CD4-positive, alpha-beta T cell treated with Interleukin-2 at 100 ng/mL for 4 hours (primary cell): Measurements from ENCODE around the gene NSD1.
"Not testable (repeated sequence)": the region's sequence is repeated elsewhere in the genome, so short reads cannot be mapped to it uniquely, and the experiment has no call there.

ENCODE experiments used
- DNase-seq: peaks from one replicate; pipeline ENCODE4 v3.0.0-alpha.2; 2020; ENCODE audit warnings: low spot score

NSD1 gene

DNA sequence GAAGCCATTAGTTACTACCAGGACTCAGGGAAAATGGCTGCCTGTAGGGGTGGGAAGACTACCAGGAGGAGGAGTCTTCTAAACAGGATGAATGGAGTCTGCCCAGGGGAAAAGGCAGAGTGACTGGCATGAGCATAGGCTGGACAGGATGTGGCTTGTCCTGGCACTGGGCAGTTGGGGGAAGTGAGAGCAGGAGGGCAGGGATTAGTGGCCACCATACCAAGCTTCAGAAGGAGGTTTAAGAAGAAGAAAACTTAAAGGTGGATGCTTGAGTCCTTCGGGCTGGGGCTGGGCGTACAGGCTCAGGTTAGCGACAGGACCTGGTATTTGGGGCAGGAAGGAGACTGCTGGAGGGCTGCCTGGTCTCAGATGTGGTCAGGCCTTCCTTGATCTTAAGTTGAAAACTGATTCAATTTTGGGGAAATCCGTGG is 5.0 kb upstream of the NSD1 start:
- peak; percentile 58 for DNase-seq

DNA sequence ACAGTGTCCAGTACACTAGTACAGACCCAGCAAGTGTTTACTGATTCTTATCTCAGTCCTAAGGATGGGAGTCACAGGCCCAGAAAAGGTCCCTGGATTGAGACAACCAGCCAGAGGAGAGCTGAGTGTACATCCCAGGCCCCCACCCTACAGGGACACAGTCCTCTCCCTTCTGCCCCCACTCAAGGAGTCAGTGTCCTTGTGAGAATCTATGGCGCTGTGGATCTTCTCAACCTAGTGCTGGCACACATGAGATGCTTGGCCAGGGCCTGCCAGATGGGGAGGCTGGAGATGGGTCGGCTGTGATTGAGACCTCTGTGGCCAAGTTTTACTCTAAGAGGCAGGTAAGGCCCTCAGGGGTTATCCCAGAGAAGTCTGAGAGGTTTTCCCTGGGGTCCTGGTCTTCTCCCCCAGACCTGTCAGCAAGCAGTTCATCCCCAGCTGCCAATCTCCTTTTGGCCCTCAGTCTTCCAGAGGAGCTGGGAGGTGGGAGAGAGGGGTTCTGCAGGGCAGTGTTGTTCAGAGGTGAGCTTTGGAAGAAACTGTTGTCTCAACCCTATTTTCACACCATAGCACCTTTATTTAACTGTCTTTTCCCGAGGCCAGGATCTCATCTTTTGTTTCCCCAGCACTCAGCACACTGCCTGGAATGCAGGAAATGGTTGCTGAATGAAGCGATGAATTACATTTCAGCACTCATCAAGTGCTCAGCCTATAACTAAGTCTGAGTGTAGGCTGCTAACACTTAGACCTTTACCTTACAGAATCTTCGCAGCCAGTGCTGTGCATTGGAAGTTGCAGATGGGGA is 3.2 kb upstream of the NSD1 start:
- no peak for DNase-seq

GRCh38 chr5:177131019-177131320 is 2.6 kb upstream of the NSD1 start:
- no peak for DNase-seq

DNA sequence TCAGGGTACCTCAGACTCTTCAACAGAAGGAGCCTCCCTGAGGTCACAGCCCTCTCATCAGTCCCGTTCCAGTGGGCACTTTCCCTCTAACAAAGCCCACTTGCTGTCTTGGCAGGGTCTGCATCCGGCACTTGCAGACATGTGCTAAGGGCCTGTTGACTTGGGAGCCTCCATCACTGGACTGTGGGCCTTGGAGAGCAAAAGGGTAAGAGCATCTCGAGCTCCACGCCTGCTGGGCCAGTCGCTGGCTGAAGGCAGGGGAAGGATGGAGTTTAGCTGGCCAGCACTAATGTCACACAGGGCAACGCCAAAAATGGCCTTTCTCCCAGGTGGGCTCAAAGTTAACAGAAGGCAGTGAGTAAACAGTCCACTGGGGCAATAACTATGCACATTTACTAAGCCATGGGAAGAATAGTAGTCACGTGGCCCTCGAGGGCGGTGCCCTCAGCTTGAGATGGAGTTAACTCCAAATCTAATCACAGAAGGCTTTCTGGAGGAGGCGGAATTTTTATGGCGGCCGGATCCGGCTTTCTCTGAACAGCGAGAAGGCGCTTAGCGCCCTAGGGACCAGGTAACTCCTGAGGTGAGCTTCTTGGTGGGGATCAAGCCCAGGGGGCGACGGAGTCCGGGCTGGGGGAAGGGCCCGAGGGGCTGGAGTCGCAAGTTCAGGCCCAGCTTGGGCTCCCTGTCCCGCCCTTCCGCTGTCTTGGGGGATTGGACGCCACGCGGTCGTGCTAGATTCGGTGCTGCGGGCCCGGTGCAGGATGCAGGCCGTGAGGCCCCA is 2.0 kb upstream of the NSD1 start:
- no peak for DNase-seq

DNA sequence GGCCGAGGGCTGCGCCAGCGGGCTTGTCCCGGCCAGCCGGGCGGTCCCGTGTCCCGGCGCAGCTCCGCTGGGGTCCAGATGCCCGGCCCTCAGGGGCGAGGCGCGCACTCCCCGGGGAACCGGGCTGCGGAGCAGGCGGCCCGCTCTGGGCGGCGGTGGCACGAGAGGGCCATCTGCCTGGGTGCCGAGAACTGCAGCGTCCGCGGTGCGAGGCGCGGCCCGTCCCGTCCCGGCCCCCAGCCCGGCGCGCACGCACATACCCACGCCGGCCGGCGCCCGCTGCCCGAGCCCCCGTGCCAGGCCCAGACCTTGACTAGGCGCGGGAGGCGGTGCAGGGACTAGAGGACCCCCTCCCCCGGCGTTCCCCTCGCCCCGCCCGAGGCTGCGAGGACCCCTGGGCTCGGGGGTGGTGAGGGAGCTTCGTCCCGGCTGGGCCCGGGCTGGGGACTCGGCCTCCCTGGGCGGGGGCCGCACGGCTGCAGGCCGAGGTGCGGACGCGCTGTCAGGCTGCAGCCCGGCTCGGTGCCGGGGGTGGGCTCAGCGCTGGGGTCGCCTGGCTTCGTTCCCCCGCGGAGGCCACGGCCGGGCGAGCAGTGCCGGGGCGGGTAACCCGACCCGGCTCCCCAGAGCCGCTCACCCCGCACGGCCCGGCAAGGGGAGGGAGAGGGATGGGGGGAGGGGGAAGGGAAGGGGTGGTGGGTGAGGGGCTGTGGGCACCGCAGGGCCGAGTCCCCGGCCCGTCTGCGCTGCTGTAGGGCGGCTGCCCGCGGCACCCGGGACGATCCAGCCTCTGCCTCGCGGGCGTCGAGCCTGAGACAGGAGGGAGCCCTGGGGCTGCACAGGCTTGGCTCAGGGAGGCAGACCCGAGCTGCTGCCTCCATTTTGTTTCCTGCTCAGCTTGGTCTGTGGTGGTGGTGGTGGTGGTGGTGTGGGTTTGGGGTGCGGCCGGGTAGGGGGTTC is 1.2 kb upstream of the NSD1 start:
- DNase-seq: peak; percentile 54

- peak; percentile 38 for DNase-seq
Measured at GRCh38 chr5:177133853-177134696, 502 bp downstream of the NSD1 start.

DNA sequence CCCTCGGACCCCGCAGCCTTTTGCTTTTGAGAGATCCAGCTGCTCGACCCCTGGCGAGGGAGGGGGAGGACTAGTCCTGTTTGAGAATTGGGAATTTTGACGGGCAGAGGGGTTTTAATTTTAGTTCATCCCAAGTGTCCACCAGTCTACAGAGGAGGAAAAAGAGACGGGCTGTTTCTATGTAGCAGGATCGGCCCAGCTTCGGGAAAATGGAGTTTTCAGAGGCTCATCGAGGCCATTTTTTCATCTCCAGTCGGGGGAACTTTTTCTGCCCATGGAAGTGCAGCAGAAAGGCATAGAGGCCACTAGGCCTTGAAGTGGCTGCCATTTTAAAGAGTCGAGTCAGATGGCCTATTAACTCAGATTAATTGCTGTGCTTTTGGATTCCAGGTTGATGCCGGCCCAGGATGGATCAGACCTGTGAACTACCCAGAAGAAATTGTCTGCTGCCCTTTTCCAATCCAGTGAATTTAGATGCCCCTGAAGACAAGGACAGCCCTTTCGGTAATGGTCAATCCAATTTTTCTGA is 1.2 kb downstream of the NSD1 start:
- no peak for DNase-seq

- DNase-seq: no peak
Measured at GRCh38 chr5:177140312-177140711, 6.7 kb downstream of the NSD1 start.

- no peak for DNase-seq
Measured at GRCh38 chr5:177141496-177141895, 7.9 kb downstream of the NSD1 start.

DNA sequence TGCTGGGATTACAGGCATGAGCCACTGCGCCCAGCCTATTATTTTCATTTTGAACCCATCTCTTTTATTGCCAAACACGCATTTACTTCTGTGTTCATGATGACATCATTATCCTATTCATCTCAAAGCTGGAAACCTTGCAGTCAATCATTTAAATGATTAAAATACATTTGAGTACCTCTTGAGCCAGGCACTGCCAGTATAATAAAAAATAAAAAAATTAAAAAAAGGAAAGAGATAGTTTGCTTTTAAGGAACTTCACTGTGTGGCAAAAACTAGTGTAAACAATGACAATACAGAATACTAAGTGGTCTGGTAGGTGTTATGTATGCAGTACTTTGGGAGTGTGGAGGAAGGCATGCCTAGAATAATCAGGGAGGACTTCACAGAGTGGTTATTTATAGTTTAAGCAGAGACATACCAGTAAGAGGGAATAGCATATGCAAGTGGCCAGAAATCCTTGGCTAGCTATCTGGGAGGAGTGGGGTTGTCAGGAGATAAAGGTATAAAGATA is 8.6 kb downstream of the NSD1 start:
- no peak for DNase-seq

- no peak for DNase-seq
Measured at GRCh38 chr5:177142778-177143177, 9.2 kb downstream of the NSD1 start.

GRCh38 chr5:177146891-177147638 is 13.5 kb downstream of the NSD1 start:
- DNase-seq: no peak

GRCh38 chr5:177150061-177150460 is 16.5 kb downstream of the NSD1 start:
- not testable (repeated sequence) for DNase-seq

GRCh38 chr5:177154003-177154643 is 20.6 kb downstream of the NSD1 start:
- no peak for DNase-seq

- no peak for DNase-seq
Measured at GRCh38 chr5:177162379-177162778, 28.8 kb downstream of the NSD1 start.

GRCh38 chr5:177163500-177163899 is 29.9 kb downstream of the NSD1 start:
- no peak for DNase-seq

DNA sequence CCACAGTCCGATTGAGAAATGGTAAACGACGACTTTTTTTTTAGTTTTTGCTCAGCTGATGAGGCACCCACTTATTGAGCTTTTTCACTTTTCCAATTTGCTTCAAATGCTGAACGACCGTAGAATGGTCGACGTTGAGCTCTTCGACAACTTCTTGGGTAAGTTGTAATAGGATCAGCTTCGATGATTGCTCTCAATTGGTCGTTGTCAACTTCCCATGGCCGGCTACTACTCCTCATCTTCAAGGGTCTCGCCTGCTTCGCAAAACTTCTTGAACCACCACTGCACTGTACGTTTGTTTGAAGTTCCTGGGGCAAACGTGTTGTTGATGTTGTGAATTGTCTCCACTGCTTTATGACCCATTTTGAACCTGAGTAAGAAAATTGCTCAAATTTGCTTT is 35.7 kb downstream of the NSD1 start:
- DNase-seq: no peak

DNA sequence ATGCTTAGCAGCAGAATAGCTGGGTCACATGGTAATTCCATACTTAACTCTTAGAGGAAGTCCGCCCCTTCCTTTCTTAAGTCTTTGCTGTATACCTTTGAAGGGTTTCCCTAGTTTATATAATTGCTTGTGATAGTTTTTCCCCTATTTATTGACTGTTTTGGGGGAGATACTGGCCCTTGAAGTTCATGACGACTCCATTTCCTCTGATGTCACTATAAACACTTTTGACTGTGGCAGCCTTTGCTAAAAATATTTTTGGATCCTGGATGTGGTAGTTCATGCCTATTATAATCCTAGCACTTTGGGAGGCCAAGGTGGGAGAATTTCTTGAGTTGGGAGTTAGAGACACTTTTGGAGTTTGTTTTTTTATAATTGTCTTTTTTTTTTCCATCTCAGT is 38.4 kb downstream of the NSD1 start:
- DNase-seq: no peak

DNA sequence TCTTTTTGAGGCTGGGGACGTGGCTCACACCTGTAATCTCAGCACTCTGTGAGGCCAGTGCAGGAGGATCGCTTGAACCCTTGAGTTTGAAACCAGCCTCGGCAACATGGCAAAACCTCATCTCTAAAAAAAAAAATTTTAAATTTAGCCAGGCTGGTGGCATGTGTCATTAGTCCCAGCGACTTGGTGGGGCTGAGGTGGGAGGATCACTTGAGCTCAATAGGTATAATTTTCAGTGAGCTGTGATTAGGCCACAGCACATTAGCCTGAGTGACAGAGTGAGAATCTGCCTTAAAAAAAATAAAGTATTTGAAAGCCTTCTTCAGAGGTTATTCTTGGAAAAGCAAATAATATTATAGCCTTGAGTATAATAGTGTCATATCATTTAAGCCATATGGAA is 41.8 kb downstream of the NSD1 start:
- no peak for DNase-seq
